Testis (tissue), 2 donors: ENCODE data around the gene ANXA6.

Source experiments
- CTCF ChIP-seq, 3 experiments: fragments of 450-650 bp in 2 of 3; fragments of 200-600 bp in 1 of 3; sonication (generic) in 1 of 3; IDR thresholded peaks; one replicate each; pipeline ENCODE4 v1.5.1; 2016 to 2019; ENCODE audit warnings: antibody characterized with exemption in 3 of 3, mild to moderate bottlenecking in 2 of 3, moderate library complexity in 1 of 3
- POLR2A ChIP-seq: fragments of 450-650 bp; IDR thresholded peaks from one replicate; pipeline ENCODE4 v1.6.1; 2017; ENCODE audit warnings: antibody characterized with exemption, mild to moderate bottlenecking, moderate library complexity

- TF ChIP-seq POLR2A (no peak), CTCF (IDR thresholded peaks at IDR 0.05) (no peak)
Measured at GRCh38 chr5:151066920-151067319, 90.7 kb downstream of the ANXA6 start.
